GM19099 (cell line): ENCODE results near the gene SEC31A.

ENCODE experiments used
- POLR2A ChIP-seq: IDR thresholded peaks from 3 replicates; pipeline ENCODE4 v1.6.1; 2011; ENCODE audit warnings: low read depth; ENCODE audit not compliant: insufficient read length; ENCODE audit errors: extremely low read depth

The SEC31A gene

DNA sequence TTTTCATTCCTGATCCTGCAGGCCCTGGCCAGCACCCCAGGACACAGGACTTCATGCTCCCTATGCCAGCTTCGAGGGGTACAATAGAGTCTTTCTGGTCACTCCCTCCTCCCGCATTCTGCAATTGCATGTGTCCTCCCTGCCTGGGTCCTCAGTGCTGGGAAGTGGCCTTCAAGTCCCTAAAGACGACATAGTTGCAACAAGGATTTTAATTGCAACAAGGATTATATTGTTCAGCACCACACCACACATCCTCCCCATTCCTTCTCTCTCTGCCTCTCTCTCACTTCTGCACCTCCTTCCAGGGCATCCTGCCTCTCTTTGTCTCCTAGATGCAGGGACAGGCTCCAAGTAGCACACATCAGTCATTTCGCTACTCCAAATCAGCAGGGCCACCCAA is 117.9 kb downstream of the SEC31A start:
- no peak for TF ChIP-seq POLR2A

DNA sequence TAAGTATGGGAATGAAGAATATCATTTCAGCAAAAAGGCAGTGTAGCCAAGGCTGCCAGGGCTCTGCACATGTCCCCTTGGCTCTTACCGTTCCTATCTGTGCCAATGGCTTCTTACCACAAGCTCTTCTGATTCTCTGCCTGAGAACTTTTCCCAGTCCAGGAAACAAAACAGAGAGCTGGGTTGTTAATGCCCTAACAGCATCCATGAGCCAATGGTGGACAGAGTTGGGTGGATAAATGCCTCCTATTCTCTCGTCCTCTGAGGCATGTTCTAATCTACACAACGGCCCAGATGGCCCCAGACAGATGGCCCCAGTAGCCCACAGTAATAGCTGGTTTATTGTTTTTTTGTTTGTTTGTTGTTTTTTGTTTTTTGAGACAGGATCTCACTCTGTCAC is 120.3 kb downstream of the SEC31A start:
- TF ChIP-seq POLR2A: no peak
